Erythroblast (primary cell): ENCODE data around the gene CREG2.

ENCODE experiments used
- GATA1 ChIP-seq: IDR thresholded peaks from 2 replicates; pipeline ENCODE4 v1.6.1; 2011; ENCODE audit warnings: low read depth, mild to moderate bottlenecking, control low read depth, low read length, moderate library complexity
- POLR2A ChIP-seq: IDR thresholded peaks from 2 replicates; pipeline ENCODE4 v1.6.1; 2011; ENCODE audit warnings: mild to moderate bottlenecking, low read length

- TF ChIP-seq POLR2A (no peak), GATA1 (no peak)
Observed at GRCh38 chr2:101332885-101333766, 54.2 kb downstream of the CREG2 start.
